NCI-H345 treated with DMSO at 0.1 percent for 48 hours (cell line): Measurements from ENCODE around the gene MARVELD3.

ENCODE experiments used
- DNase-seq: peaks from one replicate; lab custom pipeline; 2025; ENCODE audit not compliant: unreplicated experiment; lab: John Stamatoyannopoulos, UW

MARVELD3 gene

GRCh38 chr16:71622088-71622487 lies 3.9 kb upstream of the MARVELD3 start:
- DNase-seq = no peak

DNA sequence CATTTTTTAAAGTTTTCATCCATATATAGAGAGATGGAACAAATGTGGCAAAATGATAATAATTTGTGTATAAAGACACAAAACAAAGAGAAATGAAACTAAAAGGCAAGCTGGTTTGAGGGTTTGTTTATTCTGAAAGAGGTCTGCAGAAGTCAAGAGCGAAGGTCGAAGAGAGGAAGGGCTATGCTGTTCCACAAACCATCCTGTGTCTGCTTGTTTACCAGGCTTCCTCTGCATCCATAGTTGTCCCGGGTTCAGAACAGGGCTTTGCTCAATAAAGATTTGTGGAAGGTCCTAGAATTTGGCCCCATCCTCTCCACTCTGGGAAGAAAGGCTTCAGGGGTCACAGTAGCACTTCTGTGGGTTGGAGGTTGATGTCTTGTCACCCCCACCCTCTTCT lies 2.4 kb upstream of the MARVELD3 start:
- no peak for DNase-seq

DNA sequence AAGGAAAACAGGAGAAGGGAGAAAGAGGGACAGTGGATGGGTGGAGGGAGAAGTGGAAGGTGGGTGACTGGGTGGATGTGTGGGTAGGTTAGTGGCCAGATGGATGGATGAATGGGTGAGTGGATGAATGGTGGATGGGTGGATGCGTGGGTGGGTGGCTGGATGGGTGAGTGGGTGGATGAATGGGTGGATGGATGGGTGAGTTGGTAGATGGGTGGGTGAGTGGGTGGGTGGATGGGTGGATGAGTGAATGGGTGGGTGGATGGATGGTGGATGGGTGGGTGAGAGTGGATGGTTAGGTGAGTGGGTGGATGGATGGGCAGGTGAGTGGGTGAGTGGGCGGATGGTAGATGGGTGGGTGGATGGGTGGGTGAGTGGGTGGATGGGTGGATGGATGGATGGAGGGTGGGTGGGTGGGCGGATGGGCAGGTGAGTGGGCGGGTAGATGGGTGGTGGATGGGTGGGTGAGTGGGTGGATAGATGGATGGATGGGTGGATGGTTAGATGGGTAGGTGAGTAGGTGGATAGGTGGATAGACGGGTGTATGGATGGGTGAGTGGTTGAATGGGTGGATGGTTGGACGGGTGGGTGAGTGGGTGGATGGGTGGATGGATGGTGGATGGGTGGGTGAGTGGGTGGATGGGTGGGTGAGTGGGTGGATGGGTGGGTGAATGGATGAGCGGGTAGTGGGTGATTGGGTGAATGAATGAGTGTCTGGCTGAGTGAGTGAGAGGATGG lies 702 bp upstream of the MARVELD3 start:
- no peak for DNase-seq

DNA sequence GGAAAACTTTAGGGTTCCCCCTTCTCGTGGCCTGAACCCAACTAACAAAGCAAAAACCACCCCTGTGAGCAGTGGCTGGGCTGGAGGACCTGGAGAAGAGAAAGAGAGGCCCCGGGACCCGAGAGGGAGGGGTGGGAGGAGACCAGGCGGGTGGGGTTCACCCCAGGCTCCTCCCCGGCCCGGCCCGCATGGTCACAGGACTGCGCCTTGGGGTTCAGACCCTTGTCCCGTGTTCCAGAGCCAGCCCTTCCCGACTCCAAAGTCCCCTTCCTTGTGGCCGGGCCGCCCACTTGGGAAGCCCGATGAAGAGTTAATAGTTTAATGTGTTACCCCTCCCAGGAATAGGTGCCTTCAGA lies 852 bp downstream of the MARVELD3 start:
- no peak for DNase-seq

- no peak for DNase-seq
Measured at GRCh38 chr16:71627731-71628181, 1.8 kb downstream of the MARVELD3 start.

DNA sequence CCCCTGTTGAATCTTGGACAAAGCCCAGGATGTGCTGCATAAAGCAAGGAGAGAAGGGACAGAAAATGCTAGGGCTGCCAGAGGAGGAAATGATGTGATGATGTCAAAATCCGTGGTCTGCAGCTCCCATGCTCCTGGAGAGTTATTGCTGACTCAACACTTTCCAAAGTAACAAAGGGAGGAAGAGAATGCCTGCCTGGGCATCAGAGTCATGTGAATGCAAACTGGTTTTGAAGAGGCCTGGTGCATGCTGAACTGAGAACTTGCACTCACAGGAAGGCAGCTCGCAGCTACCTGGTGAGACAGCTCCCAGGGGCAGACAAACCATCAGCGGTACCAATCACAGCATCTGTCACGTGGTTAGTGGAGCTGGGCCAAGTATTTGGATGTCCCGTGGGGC lies 2.8 kb downstream of the MARVELD3 start:
- DNase-seq = no peak

DNA sequence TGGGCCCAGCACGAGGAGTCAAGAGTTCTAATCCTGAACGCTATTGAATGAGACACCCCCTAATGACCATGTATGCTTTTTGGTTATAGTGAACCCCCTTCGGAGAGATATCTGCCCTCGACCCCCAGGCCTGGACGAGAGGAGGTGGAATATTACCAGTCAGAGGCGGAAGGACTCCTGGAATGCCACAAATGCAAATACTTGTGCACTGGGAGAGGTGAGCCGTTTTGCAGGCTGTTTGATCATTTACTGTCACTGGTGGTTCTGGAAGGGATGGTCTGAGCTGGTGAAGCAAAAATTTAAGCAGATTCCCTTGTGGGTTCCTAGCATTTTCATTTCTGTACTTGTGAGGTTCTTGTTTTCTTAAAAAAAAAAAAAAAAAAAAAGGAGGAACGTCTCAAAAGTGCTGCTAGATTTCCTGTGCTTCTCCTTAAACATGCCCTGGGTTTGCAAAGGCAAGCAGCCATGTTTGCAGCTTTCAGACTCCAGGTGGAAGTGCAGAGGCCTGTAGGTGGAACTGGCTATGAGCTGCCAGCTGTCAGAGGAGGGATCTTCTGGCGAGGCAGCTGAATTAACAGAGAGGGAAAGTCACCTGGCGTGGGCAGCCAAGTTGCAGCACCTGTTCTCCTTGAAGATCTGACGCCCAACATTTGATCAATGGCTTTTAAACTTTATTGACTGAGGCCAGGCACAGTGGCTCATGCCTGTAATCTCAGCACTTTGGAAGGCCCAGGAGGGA lies 3.5 kb downstream of the MARVELD3 start:
- DNase-seq = no peak

DNA sequence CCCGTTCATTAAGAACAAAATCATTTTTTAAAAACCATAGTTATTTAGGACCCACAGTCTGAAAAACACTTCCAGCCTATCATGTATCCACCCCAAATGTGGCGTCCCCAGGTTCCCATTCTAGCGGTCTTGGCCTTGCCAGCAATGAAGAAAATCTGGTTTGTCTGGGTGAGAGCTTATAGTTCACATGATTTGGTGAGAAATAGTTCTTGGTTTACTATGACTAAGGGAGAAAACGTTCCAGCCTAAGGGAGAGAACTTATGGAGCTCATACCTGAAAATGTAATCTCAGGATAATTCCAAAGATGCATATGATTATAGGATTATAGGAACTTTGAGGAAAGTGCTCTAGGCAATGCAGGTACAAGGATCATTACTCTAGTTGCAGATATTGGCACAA lies 4.8 kb downstream of the MARVELD3 start:
- no peak for DNase-seq

DNA sequence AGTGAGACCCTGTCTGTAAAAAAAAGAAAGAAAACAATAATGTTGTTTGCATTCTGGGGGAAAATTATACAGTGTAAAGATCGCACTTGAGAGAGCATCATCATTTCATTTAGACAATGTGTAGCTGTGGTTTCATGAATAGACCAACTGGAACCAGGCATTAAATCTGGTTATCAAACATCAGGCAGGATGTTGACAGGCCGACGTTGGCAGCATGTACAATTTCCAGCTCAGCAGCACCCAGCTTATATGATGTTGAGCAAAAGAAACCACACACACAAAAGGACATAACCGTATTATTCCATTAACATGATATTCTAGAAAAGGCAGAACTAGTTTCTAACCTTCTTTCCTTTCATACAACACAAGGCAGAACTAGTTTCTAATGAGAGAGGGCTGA lies 5.8 kb downstream of the MARVELD3 start:
- no peak for DNase-seq

DNA sequence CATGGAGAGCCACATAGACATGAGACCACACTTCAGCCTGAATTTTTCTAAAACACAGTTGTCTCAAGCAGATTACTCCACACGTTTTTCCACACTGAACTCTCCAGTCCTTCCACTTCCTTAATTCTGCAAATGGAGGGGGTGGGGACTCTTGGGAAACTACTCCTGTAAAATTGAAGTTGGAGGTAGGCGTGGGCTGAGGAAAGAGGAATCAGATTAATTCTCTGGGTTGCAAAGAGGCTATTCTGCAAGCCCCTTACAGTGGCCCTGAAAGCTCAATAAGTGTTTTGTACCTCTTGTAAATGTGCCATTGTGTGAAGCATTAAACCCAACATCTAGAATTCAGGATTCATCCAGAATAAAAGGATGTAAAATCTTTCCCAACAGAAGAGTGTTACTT lies 9.6 kb downstream of the MARVELD3 start:
- DNase-seq = no peak

DNA sequence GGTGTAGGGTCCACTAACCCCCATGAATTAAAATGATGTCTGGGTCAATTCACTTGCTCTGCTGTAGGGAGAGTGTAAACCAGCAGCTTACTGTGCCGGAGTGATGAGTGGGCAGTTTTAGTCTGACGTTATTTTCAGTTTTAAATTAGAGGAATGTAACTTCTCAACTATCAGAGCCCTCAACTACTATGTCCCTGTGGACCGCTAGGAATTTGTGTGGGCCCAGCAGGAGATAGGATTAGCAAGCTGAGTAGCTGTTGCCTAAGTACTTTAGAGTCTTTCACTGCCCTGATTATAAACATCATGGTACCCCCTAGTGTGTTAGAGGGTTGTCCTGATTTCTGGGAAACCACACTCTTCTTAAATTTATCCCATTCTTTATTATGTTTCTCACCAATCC lies 11.4 kb downstream of the MARVELD3 start:
- DNase-seq = no peak

- DNase-seq = no peak
Measured at GRCh38 chr16:71645450-71645849, 19.5 kb downstream of the MARVELD3 start.

GRCh38 chr16:71647391-71647790 lies 21.4 kb downstream of the MARVELD3 start:
- no peak for DNase-seq

- no peak for DNase-seq
Measured at GRCh38 chr16:71648162-71648561, 22.2 kb downstream of the MARVELD3 start.

GRCh38 chr16:71648921-71649320 lies 22.9 kb downstream of the MARVELD3 start:
- no peak for DNase-seq

DNA sequence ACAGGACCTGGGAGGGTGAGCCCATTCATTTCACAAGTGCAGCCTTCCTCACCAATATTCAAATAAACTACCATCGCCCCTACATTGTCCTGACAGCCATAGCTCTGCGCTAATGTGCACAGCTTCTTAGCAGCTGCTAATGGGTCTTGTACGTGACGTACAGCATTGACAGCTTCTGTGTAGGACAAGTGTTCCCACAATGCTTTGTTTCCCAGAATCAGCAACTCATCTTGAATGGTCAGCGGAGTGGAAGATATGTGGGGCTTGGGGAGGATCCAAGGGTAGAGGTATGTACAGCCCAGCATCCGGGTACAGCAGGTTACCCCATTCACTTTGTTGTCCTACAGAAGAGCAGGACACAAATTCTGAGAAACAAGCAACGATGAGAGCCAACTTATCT lies 23.7 kb downstream of the MARVELD3 start:
- no peak for DNase-seq

GRCh38 chr16:71658771-71659170 lies 32.8 kb downstream of the MARVELD3 start:
- no peak for DNase-seq

DNA sequence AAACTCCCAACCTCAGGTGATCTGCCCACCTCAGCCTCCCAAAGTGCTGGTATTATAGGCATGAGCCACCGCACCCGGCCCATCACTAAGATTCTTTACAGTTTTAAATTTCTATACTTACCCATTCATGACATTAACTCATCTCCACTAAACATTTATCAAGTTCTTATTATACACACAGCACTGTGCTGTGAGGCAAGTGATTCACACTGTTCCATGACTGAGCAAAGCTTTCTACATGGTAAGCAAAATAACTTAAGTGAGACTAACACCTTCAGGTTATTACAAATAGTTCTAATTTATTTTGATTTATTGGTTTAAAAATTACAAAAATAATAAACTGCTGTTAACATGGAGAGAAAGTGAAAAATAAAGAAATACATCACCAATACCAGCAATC lies 33.5 kb downstream of the MARVELD3 start:
- DNase-seq = no peak

DNA sequence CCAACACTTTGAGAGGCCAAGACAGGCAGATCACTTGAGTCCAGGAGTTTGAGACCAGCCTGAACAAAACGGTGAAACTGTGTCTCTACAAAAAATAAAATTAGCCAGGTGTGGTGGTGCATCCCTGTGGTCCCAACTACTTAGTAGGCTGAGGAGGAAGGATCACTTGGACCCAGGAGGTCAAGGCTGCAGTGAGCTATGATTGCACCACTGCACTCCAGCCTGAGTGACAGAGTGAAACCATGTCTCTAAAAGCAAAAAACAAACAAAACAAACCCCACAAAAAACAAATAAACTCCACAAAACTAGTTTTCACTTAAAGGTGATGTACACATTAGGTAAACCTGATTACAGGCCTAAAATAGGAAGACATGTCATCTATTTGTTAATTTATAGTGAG lies 40.3 kb downstream of the MARVELD3 start:
- no peak for DNase-seq

DNA sequence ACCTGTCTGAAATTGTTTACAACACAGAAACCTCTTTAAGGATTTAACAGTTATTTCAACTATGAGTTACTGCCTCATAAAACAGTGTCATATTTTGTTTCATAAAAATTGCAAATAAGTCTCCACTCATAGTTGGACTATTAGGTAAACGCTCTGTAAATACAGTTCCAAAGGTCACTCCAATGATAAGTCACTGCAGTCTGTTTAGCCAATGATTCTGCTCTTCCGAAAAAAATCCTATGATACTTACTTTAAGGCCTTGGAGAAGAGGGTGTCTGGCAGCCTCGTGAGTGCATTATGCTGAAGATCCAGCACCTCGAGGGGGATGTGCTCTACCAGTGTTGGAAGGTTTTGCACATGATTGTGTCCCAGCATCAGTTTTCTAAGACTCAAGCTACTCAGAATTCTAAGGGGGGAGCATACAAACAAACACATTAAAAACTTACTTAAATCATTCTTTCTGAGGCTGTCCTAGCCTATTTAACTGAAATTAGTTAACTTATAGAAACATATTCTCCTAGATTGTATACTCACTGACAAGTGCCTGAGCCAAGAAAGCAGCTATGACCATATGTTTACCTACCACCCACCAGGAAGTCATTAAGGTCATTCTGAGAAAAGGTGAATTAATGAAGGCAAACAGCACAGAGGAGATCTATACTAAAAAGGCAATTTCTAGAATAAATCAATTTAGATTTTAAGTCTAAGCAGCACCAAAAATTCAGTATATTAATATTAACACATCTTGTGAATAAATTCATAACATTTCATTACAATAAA lies 41.1 kb downstream of the MARVELD3 start:
- DNase-seq = no peak

DNA sequence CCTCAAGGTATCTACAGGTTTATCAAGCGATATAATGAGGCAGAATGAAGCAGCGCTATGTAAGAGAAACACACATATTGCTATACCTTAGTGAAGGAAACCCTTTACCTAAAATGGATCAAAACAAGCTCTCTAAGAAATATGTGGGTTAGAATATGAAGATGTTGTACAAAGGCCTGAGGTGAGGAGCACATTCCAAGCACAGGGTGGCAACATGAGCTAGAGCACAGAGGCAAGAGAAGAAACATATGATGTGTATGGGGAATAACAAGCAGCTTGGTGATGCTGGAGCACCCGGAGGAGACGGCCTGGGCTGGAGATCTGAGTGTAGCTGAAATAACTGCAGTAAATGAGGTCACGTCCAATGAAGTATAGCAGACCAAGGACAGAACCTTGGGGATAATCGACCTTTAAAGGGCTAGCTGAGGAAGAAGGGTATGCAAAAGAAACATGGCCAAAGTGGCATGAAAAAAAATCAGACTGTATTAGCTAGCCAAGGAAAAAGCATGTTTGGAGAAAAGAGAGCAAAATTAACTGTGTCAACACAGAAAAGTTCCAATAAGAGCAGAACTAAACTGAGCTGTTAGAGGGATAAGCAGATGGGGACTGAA lies 44.0 kb downstream of the MARVELD3 start:
- no peak for DNase-seq

- DNase-seq = no peak
Measured at GRCh38 chr16:71670537-71670936, 44.6 kb downstream of the MARVELD3 start.
